ENCODE measurements around the gene TEX2.

TEX2 gene

DNA sequence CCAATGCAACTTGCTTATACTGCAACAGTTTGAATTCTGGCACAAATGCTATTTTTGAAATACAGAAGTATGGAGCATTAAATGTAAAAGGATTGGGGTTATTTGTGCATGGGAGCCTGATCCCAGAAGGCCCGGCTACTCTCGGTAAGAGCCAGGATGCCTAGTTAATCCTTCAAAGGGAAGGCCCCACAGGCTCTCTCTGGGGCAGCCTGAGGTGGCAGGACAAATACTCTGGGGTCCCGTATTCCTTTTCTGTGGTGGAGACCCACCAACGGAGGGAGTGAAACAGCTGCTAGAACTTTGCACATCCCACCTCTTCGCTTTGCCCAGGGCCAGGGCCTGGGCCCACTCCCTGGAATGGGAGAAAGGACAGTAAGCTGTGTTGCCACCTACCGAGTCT is 163.5 kb downstream of the TEX2 start:
- no peak for TF ChIP-seq CTCF (conservative IDR thresholded peaks at IDR 0.05)
- H3K27ac ChIP-seq, result no peak overlapping the region

Data from VCaP (cell line).